ENCODE data around the gene IL22RA2.

IL22RA2 gene

GRCh38 chr6:137185290-137185689 lies 11.8 kb upstream of the IL22RA2 start:
- H3K9me3 ChIP-seq (ENCODE audit: severe bottlenecking) = peaks cover 21% of the 10 kb centered on the region

GRCh38 chr6:137182654-137183073 lies 9.2 kb upstream of the IL22RA2 start:
- Histone ChIP-seq H3K9me3 (ENCODE audit: severe bottlenecking) (peaks cover 15% of the 10 kb centered on the region), H3K4me1 (ENCODE audit: insufficient read depth, poor library complexity, severe bottlenecking) (no peaks in the 10 kb centered on the region), H3K36me3 (ENCODE audit: low read depth) (no peaks in the 10 kb centered on the region), H3K27me3 (ENCODE audit: insufficient read depth, poor library complexity, severe bottlenecking) (no peaks in the 10 kb centered on the region), H3K4me3 (ENCODE audit: severe bottlenecking) (no peak overlapping the region), H3K27ac (ENCODE audit: poor library complexity, severe bottlenecking) (no peak overlapping the region)
- TF ChIP-seq CTCF (IDR thresholded peaks at IDR 0.05; ENCODE audit: poor library complexity, severe bottlenecking) = no peak
- no peak for DNase-seq (ENCODE audit: low spot score)
- ATAC-seq (ENCODE audit: low read depth) = no peak

More at GRCh38 chr6:137185290-137185689, 11.8 kb upstream of the IL22RA2 start:
- Histone ChIP-seq H3K27ac (ENCODE audit: poor library complexity, severe bottlenecking) (no peak overlapping the region), H3K36me3 (ENCODE audit: low read depth) (no peaks in the 10 kb centered on the region), H3K4me3 (ENCODE audit: severe bottlenecking) (no peak overlapping the region), H3K4me1 (ENCODE audit: insufficient read depth, poor library complexity, severe bottlenecking) (no peaks in the 10 kb centered on the region), H3K27me3 (ENCODE audit: insufficient read depth, poor library complexity, severe bottlenecking) (no peaks in the 10 kb centered on the region)
- no peak for TF ChIP-seq CTCF (IDR thresholded peaks at IDR 0.05; ENCODE audit: poor library complexity, severe bottlenecking)
- ATAC-seq (ENCODE audit: low read depth) (no peak), DNase-seq (ENCODE audit: low spot score) (no peak)

- no peaks in the 10 kb centered on the region for H3K4me1 ChIP-seq (ENCODE audit: insufficient read depth, poor library complexity, severe bottlenecking)
Measured at GRCh38 chr6:137181891-137182653, 8.6 kb upstream of the IL22RA2 start.

GRCh38 chr6:137177611-137178010 lies 4.2 kb upstream of the IL22RA2 start:
- TF ChIP-seq CTCF (IDR thresholded peaks at IDR 0.05; ENCODE audit: poor library complexity, severe bottlenecking) = no peak
- Histone ChIP-seq H3K4me3 (ENCODE audit: severe bottlenecking) (no peak overlapping the region), H3K9me3 (ENCODE audit: severe bottlenecking) (peaks cover 9% of the 10 kb centered on the region), H3K27ac (ENCODE audit: poor library complexity, severe bottlenecking) (no peak overlapping the region), H3K4me1 (ENCODE audit: insufficient read depth, poor library complexity, severe bottlenecking) (no peaks in the 10 kb centered on the region), H3K27me3 (ENCODE audit: insufficient read depth, poor library complexity, severe bottlenecking) (no peaks in the 10 kb centered on the region), H3K36me3 (ENCODE audit: low read depth) (no peaks in the 10 kb centered on the region)
- no peak for ATAC-seq (ENCODE audit: low read depth)
- DNase-seq (ENCODE audit: low spot score) = no peak

More at GRCh38 chr6:137181891-137182653, 8.6 kb upstream of the IL22RA2 start:
- no peaks in the 10 kb centered on the region for H3K27me3 ChIP-seq (ENCODE audit: insufficient read depth, poor library complexity, severe bottlenecking)
- H3K9me3 ChIP-seq (ENCODE audit: severe bottlenecking) = peaks cover 15% of the 10 kb centered on the region
- ATAC-seq (ENCODE audit: low read depth) = no peak
- TF ChIP-seq CTCF (IDR thresholded peaks at IDR 0.05; ENCODE audit: poor library complexity, severe bottlenecking) = no peak
- no peak overlapping the region for H3K4me3 ChIP-seq (ENCODE audit: severe bottlenecking)
- H3K36me3 ChIP-seq (ENCODE audit: low read depth) = no peaks in the 10 kb centered on the region
- no peak overlapping the region for H3K27ac ChIP-seq (ENCODE audit: poor library complexity, severe bottlenecking)
- DNase-seq (ENCODE audit: low spot score) = no peak

- no peak overlapping the region for H3K4me3 ChIP-seq (ENCODE audit: severe bottlenecking)
- no peak for TF ChIP-seq CTCF (IDR thresholded peaks at IDR 0.05; ENCODE audit: poor library complexity, severe bottlenecking)
- DNase-seq (ENCODE audit: low spot score) (no peak), ATAC-seq (ENCODE audit: low read depth) (no peak)
- no peaks in the 10 kb centered on the region for H3K4me1 ChIP-seq (ENCODE audit: insufficient read depth, poor library complexity, severe bottlenecking)
- H3K27me3 ChIP-seq (ENCODE audit: insufficient read depth, poor library complexity, severe bottlenecking) = no peaks in the 10 kb centered on the region
- no peaks in the 10 kb centered on the region for H3K36me3 ChIP-seq (ENCODE audit: low read depth)
- H3K27ac ChIP-seq (ENCODE audit: poor library complexity, severe bottlenecking) = no peak overlapping the region
- peaks cover 3% of the 10 kb centered on the region for H3K9me3 ChIP-seq (ENCODE audit: severe bottlenecking)
Measured at GRCh38 chr6:137176729-137177128, 3.3 kb upstream of the IL22RA2 start.

All from RWPE2 (cell line).